ENCODE measurements around the gene NEK6.

The NEK6 gene

GRCh38 chr9:124281931-124282371 lies 24.2 kb downstream of the NEK6 start:
- DNase-seq = no peak

- no peak for DNase-seq
Measured at GRCh38 chr9:124282442-124283227, 24.9 kb downstream of the NEK6 start.

GRCh38 chr9:124283228-124283814 lies 25.6 kb downstream of the NEK6 start:
- DNase-seq = no peak

- no peak for DNase-seq
Measured at GRCh38 chr9:124284237-124284831, 26.6 kb downstream of the NEK6 start.

- DNase-seq = no peak
Measured at GRCh38 chr9:124284940-124285441, 27.2 kb downstream of the NEK6 start.

DNA sequence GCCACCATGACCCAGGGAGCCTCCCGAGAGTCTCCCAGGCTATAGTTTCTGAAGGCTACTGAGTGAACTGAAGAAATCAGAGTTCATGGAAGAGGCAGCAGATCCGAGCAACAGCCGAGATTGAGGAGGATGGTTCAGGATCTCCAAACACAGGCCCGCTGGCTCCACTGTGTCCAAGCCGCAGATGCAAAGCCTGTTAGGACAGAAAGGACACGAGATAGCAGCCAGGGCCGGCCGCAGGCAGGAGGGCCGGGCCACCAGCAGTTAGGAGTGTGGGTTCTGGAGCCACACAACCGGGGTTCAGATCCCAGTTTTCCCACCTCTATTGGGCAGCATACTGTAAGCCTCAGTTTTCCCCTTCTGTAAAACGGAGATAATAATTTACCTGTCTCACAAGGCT lies 27.7 kb downstream of the NEK6 start:
- DNase-seq = no peak

DNA sequence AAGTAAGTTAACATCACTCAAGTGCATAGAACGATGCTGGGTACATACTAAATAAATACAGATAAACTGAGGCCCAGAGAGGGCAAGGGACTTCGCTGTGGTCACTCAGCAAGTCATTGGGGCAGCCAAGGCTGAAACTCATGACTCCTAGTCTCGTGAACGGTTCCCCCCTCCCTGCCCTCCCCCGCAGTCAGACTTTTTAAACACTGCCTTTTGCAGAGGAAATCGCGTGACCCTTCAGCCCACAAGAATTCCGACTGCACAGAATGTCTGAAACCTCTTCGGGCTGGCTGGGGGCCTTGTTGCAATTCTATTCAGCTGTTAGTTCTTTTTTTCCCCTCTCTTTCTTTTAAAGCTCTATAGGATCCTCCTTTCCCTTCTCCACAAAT lies 28.1 kb downstream of the NEK6 start:
- DNase-seq = no peak

DNA sequence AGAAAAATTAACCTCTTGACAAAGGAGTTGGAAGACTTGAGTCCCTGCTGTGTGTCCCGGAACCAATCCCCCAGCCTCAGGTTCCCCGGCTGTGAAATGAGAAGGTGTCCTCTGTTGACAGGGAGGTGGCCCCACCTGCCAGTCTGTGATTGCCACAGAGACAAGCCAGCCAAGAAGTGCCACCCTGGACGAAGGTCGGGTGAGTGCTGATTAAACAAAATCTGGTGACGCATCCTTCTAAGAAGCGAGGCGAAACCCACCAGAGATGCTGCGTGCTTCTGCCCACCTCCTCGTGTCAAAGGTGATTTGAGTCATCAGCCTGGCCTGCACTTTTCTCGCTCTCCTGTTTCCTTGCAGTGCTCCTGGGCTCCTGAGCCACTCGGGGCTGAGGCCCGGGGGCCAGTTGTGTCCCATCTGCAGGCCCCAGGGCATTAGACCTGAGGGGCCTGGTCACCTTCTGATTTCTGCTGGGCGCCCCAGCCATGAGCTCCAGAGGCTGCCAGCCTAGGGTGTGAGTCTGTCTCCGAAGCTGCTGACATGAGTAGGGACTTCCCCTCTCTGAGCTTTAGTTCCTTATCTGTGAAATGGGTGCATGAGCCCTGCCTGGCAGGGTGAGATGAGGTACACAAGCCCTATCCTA lies 28.7 kb downstream of the NEK6 start:
- DNase-seq = no peak

DNA sequence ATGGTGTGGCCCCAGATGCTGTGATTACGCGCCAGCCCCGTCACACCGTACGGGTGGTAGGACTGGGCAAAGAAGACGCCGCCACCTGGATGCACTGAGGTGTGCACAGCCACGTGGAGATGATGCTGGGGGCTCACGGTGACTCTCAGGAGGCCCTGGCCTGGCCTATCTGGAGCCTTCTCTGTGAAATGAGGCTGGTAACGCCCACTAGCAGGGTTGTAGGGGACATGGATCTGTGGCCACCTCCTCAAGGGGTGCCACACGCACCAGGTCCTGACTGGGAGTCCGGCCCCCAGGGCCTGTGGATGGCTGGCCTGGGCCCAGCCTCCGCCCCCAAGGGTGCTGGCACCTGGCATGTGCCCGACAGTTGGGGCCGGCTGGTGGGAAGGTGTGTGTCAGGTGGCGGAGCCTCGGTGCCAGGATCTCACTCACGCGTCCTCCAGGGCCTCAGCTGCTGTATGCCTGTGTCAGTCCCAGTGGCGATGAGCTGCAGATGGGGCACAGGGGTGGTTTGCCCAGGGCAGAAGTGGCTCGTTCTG lies 32.4 kb downstream of the NEK6 start:
- DNase-seq = peak; percentile 26

GRCh38 chr9:124290743-124291554 lies 33.2 kb downstream of the NEK6 start:
- DNase-seq = no peak

- DNase-seq = no peak
Measured at GRCh38 chr9:124291801-124292396, 34.1 kb downstream of the NEK6 start.

DNA sequence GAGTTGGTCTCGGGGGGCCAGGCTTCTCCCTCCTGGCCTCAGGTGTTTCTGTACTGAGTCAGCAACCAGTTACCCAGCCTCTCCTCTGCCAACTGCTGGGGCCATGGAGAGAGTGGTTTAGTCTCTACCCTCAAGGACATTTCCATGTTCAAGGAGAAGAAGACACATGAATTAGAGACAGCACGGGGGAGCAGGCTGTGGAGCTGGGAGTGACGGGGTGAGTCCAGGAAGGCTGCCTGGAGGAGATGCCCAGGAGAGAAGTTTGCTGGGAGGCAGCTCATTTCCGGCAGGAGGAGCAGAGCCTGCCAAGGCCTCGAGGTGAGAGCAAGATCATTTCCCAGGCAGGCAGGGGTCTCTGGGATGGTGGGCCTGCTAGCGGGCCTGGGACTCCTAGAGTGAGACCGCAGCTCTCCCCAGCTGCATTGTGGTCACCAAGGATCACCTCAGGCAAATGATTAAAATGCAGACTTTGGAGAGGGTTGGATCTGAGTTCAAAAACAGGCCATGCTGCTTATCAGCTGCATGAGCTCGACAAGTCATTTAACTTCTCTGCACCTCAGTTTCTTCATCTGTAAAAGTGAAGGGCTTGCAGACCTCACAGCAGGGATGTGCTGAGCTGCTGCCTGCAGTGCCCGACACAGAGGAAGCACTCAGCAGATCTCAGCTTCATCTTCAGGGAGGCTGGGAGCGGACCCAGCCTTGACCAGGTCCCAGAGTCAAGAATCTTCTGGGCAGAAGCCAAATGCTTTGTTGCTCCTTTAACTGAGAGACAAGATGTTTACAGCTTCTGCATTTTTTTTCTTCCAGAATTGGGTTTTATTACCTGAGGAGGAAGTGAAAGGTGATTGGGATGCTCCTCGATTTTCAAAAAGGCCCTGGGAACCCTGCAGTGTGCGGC lies 35.2 kb downstream of the NEK6 start:
- DNase-seq = no peak

GRCh38 chr9:124293718-124294506 lies 36.2 kb downstream of the NEK6 start:
- no peak for DNase-seq

- DNase-seq = no peak
Measured at GRCh38 chr9:124295159-124295794, 37.5 kb downstream of the NEK6 start.

DNA sequence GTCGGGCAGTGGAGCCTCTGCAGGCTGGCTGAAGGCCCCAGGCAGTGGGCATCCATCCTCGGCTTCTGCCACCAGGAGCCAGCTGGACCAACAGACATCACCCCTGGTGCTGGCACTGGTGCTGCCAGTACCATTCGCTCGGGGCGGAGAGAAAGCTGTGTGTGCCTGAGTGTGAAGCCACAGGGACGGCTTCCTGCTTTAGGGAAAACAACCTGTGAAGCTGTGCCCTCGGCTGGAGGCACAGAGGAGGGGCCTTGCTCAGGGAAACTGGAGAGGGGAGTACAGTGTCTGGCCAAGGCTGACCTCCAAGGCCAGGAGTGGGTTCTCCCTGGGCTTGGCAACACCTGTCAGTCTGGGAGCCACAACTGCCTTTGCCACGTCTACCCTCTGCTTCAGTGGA lies 38.3 kb downstream of the NEK6 start:
- no peak for DNase-seq

GRCh38 chr9:124296796-124297550 lies 39.2 kb downstream of the NEK6 start:
- DNase-seq = no peak

- no peak for DNase-seq
Measured at GRCh38 chr9:124297551-124297901, 39.8 kb downstream of the NEK6 start.

- DNase-seq = no peak
Measured at GRCh38 chr9:124297915-124298645, 40.3 kb downstream of the NEK6 start.

Data from DMS79 treated with DMSO at 0.1 percent for 48 hours (cell line).